Peyer's patch (tissue), 4 donors: ENCODE measurements around the gene GXYLT2.

Experiments used
- CTCF ChIP-seq, 6 experiments: fragments of 450-650 bp in 4 of 6; fragments of 200-600 bp in 2 of 6; sonication (generic) in 1 of 6; IDR thresholded peaks; one replicate each; pipeline ENCODE4 v1.5.1; 2017 to 2019; ENCODE audit warnings: antibody characterized with exemption in 6 of 6, mild to moderate bottlenecking in 3 of 6, moderate library complexity in 1 of 6
- POLR2A ChIP-seq, 2 donors: fragments of 450-650 bp; IDR thresholded peaks; one replicate each; pipeline ENCODE4 v1.5.1; 2017; ENCODE audit warnings: antibody characterized with exemption in 2 of 2, mild to moderate bottlenecking in 2 of 2, moderate library complexity in 2 of 2

- TF ChIP-seq CTCF (IDR thresholded peaks at IDR 0.05) = no peak
- no peak for TF ChIP-seq POLR2A (IDR thresholded peaks at IDR 0.05)
These were observed 87.1 kb downstream of the GXYLT2 start for GRCh38 chr3:72974956-72975355.
